Gastroesophageal sphincter (tissue), 4 donors: Measurements from ENCODE around the gene C1orf21. TPM values are rescaled to one million over a fixed set of nuclear protein-coding genes. Genes with fewer than 3 reads are reported as not detected.

ENCODE experiments used
- ATAC-seq: fragments of 150-250 bp; one replicate; pipeline ENCODE4 v1.9.1; 2016; ENCODE audit warnings: mild to moderate bottlenecking, moderate library complexity
- H3K27ac ChIP-seq, 4 donors: fragments of 200-600 bp; sonication (generic) in 3 of 4; 1 replicate in 3 of 4; 2 replicates in 1 of 4; pipeline ENCODE4 v1.5.1; 2016 to 2019
- H3K27me3 ChIP-seq: fragments of 200-600 bp; sonication (generic); one replicate; pipeline ENCODE4 v1.5.1; 2019
- H3K36me3 ChIP-seq, 2 donors: fragments of 200-600 bp; sonication (generic); one replicate each; pipeline ENCODE4 v1.5.1; 2019; ENCODE audit warnings: control low read depth in 1 of 2
- H3K4me1 ChIP-seq, 3 donors: fragments of 200-600 bp; sonication (generic); 1 replicate in 2 of 3; 2 replicates in 1 of 3; pipeline ENCODE4 v1.5.1; 2016 to 2019; ENCODE audit warnings: control low read depth in 2 of 3
- H3K4me3 ChIP-seq, 2 donors: fragments of 200-600 bp; sonication (generic); one replicate each; pipeline ENCODE4 v1.5.1; 2019; ENCODE audit warnings: mild to moderate bottlenecking in 1 of 2, moderate library complexity in 1 of 2
- H3K9me3 ChIP-seq, 3 donors: fragments of 200-600 bp; sonication (generic); one replicate each; pipeline ENCODE4 v1.5.1; 2017 to 2019; ENCODE audit warnings: control low read depth in 2 of 3
- CTCF ChIP-seq, 4 experiments: fragments of 200-600 bp in 2 of 4; fragments of 450-650 bp in 2 of 4; sonication (generic) in 1 of 4; IDR thresholded peaks; one replicate each; pipeline ENCODE4 v1.5.1; 2017 to 2019; ENCODE audit warnings: antibody characterized with exemption in 4 of 4, mild to moderate bottlenecking in 2 of 4, moderate library complexity in 2 of 4
- EP300 ChIP-seq: sonication (generic); formaldehyde crosslinking; IDR thresholded peaks from one replicate; pipeline ENCODE4 v1.6.1; 2017; ENCODE audit warnings: antibody characterized with exemption, mild to moderate bottlenecking
- POLR2A ChIP-seq, 2 donors: fragments of 450-650 bp; IDR thresholded peaks; one replicate each; pipeline ENCODE4 v1.6.1; 2017; ENCODE audit warnings: antibody characterized with exemption in 2 of 2, mild to moderate bottlenecking in 2 of 2, moderate library complexity in 1 of 2
- POLR2AphosphoS5 ChIP-seq: sonication (generic); formaldehyde crosslinking; IDR thresholded peaks from one replicate; pipeline ENCODE4 v1.6.1; 2017; ENCODE audit warnings: antibody characterized with exemption
- WGBS, 2 donors: methylation state at CpG; one replicate each; pipeline ENCODE4 v1.1.5; 2018; ENCODE audit warnings: low coverage in 1 of 2; 5-methylcytosine and 5-hydroxymethylcytosine counted together
- total RNA-seq, 4 donors: library from RNA; depleted of rRNA; stranded (reverse); fragments of >200 nt; gene quantifications; one replicate each; pipeline ENCODE4 v1.1.0, GENCODE V29; 2016

The C1orf21 gene
- total RNA-seq, 4 donors from 2014 or later: 81.4 to 167 (median 121) TPM

DNA sequence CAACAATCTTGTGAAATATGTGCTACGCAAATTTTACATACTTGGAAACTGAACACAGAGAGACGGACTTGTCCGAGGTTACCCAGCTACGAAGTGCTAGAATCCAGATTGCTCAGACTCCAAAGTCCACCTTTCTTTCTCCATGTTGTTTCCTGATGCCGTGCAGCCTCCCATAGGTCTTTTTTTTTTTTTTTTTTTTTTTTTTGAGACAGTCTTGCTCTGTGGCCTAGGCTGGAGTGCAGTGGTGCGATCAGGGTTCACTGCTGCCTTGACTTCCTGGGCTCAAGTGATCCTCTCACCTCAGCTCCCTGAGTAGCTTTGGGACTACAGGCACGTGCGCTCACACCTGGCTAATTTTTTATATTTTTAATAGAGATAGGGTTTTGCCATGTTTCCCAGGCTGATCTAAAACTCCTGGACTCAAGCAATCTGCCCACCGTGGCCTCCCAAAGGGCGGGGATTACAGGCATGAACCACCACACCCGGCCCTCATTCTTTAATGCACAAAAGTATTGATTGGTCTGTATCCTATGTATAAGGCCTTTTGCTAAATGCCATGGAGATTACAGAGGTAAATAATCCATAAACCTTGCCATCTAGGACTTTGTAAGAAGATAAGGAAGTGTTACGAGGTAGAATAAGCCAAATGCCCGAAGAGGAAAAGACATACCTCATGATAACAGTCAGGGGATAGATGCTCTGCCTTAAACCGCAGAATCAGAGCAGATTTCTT, 92.8 kb downstream of the C1orf21 start:
- Histone ChIP-seq H3K27ac (no peak overlapping the region), H3K4me1 (peaks cover 8 to 42% (median 15%) of the 10 kb centered on the region in 3 donors), H3K36me3 (peaks cover 0 to 16% of the 10 kb centered on the region in 2 donors), H3K4me3 (no peak overlapping the region), H3K9me3 (no peaks in the 10 kb centered on the region), H3K27me3 (no peaks in the 10 kb centered on the region)
- WGBS, 2 donors: 94 to 95% methylated on average over 8 to 11 of the region's 14 CpGs
- no peak for ATAC-seq
- TF ChIP-seq CTCF (IDR thresholded peaks at IDR 0.05): no peak
- TF ChIP-seq EP300: no peak
- no peak for TF ChIP-seq POLR2A (IDR thresholded peaks at IDR 0.05)

GRCh38 chr1:184480736-184481135, 93.9 kb downstream of the C1orf21 start:
- Histone ChIP-seq H3K9me3 (no peaks in the 10 kb centered on the region), H3K4me3 (no peak overlapping the region), H3K36me3 (peaks cover 0 to 16% of the 10 kb centered on the region in 2 donors), H3K4me1 (peaks cover 15 to 53% (median 25%) of the 10 kb centered on the region in 3 donors), H3K27me3 (no peaks in the 10 kb centered on the region), H3K27ac (peak overlapping the region in 2 of 4 donors; percentile 20 to 83)
- TF ChIP-seq CTCF (IDR thresholded peaks at IDR 0.05): no peak
- TF ChIP-seq EP300: no peak
- TF ChIP-seq POLR2AphosphoS5: no peak
- no peak for TF ChIP-seq POLR2A (IDR thresholded peaks at IDR 0.05)
- WGBS, 2 donors: 84 to 95% methylated on average over 4 to 5 of the region's 5 CpGs
- ATAC-seq: no peak

- Histone ChIP-seq H3K27me3 (no peaks in the 10 kb centered on the region), H3K4me1 (peaks cover 27 to 67% (median 38%) of the 10 kb centered on the region in 3 donors), H3K4me3 (no peak overlapping the region), H3K9me3 (no peaks in the 10 kb centered on the region), H3K27ac (peak overlapping the region; percentile 70 to 83 (median 78)), H3K36me3 (peaks cover 0 to 13% of the 10 kb centered on the region in 2 donors)
- WGBS, 2 donors: 45 to 63% methylated on average over 3 to 4 of the region's 5 CpGs
- TF ChIP-seq CTCF (IDR thresholded peaks at IDR 0.05) (no peak), POLR2A (IDR thresholded peaks at IDR 0.05) (no peak), EP300 (no peak), POLR2AphosphoS5 (no peak)
- peak; percentile 81 for ATAC-seq
These were observed 95.3 kb downstream of the C1orf21 start for GRCh38 chr1:184482136-184482535.

GRCh38 chr1:184483101-184483683, 96.4 kb downstream of the C1orf21 start:
- peak; percentile 55 for ATAC-seq
- WGBS, 2 donors: 21 to 37% methylated on average over 3 of the region's 3 CpGs
- peak; percentile 45 for TF ChIP-seq POLR2AphosphoS5
- no peak for TF ChIP-seq EP300
- peak in 3 of 4 experiments; percentile 12 to 36 (median 20) for TF ChIP-seq CTCF (IDR thresholded peaks at IDR 0.05)
- no peak for TF ChIP-seq POLR2A (IDR thresholded peaks at IDR 0.05)
- H3K4me1 ChIP-seq: peaks cover 35 to 78% (median 40%) of the 10 kb centered on the region in 3 donors
- H3K4me3 ChIP-seq: no peak overlapping the region
- H3K9me3 ChIP-seq: no peaks in the 10 kb centered on the region
- peak overlapping the region; percentile 70 to 83 (median 78) for H3K27ac ChIP-seq
- H3K36me3 ChIP-seq: peaks cover 0 to 6% of the 10 kb centered on the region in 2 donors
- no peaks in the 10 kb centered on the region for H3K27me3 ChIP-seq
